Mesenchymal stem cell (in vitro differentiated cells and primary cell): Measurements from ENCODE around the gene ESD.

ENCODE experiments used
- DNase-seq: peaks from one replicate; pipeline ENCODE4 v3.0.0-alpha.2; 2013
- H2AFZ ChIP-seq: one replicate; pipeline ENCODE4 v1.6.1; 2013; ENCODE audit warnings: low read depth, mild to moderate bottlenecking, control low read depth, inconsistent platforms, low read length, moderate library complexity
- H2AK5ac ChIP-seq: 2 replicates; pipeline ENCODE4 v1.6.1; 2013; ENCODE audit warnings: low read length, moderate library complexity, mild to moderate bottlenecking, inconsistent platforms; ENCODE audit not compliant: severe bottlenecking
- H2BK120ac ChIP-seq: one replicate; pipeline ENCODE4 v1.6.1; 2013; ENCODE audit warnings: low read depth, mild to moderate bottlenecking, inconsistent platforms, low read length, moderate library complexity
- H2BK12ac ChIP-seq, 2 experiments: one replicate each; pipeline ENCODE4 v1.6.1; 2013; ENCODE audit warnings: inconsistent platforms in 2 of 2, low read length in 2 of 2, mild to moderate bottlenecking in 2 of 2, moderate library complexity in 2 of 2, control low read depth in 1 of 2
- H2BK15ac ChIP-seq: one replicate; pipeline ENCODE4 v1.6.1; 2013; ENCODE audit warnings: mild to moderate bottlenecking, low read depth, inconsistent platforms; ENCODE audit not compliant: poor library complexity, severe bottlenecking
- H2BK5ac ChIP-seq: 2 replicates; pipeline ENCODE4 v1.6.1; 2013; ENCODE audit warnings: low read depth, mild to moderate bottlenecking, low read length, control low read depth, inconsistent platforms; ENCODE audit not compliant: poor library complexity, severe bottlenecking
- H3K14ac ChIP-seq, 2 experiments: one replicate each; pipeline ENCODE4 v1.6.1; 2013; ENCODE audit warnings: inconsistent platforms in 2 of 2, low read length in 2 of 2, control low read depth in 1 of 2, mild to moderate bottlenecking in 1 of 2, moderate library complexity in 1 of 2
- H3K18ac ChIP-seq, 2 experiments: one replicate each; pipeline ENCODE4 v1.6.1; 2013; ENCODE audit warnings: inconsistent platforms in 2 of 2, low read length in 2 of 2, control low read depth in 1 of 2, low read depth in 1 of 2, mild to moderate bottlenecking in 1 of 2
- H3K23ac ChIP-seq, 2 experiments: one replicate each; pipeline ENCODE4 v1.6.1; 2013; ENCODE audit warnings: inconsistent platforms in 2 of 2, low read length in 2 of 2, mild to moderate bottlenecking in 2 of 2, moderate library complexity in 2 of 2, control low read depth in 1 of 2
- H3K27ac ChIP-seq: 2 replicates; pipeline ENCODE4 v1.5.1; 2013; ENCODE audit warnings: mild to moderate bottlenecking, moderate library complexity, low read length, control low read depth, inconsistent platforms; ENCODE audit not compliant: poor library complexity, severe bottlenecking
- H3K27me3 ChIP-seq, 2 experiments: 2 replicates each; pipeline versions ENCODE4 v1.6.1 to v1.7.0; 2013; ENCODE audit warnings: low read length in 2 of 2, mild to moderate bottlenecking in 2 of 2, moderate library complexity in 2 of 2, control low read depth in 1 of 2, inconsistent platforms in 1 of 2; ENCODE audit not compliant: control insufficient read depth in 1 of 2, insufficient read depth in 1 of 2
- H3K36me3 ChIP-seq, 2 experiments: 2 replicates each; pipeline versions ENCODE4 v1.6.1 to v1.7.0; 2013; ENCODE audit warnings: low read length in 2 of 2, control low read depth in 1 of 2, inconsistent platforms in 1 of 2, low read depth in 1 of 2, mild to moderate bottlenecking in 1 of 2; ENCODE audit not compliant: insufficient read depth in 2 of 2, control insufficient read depth in 1 of 2
- H3K4ac ChIP-seq, 2 experiments: one replicate each; pipeline ENCODE4 v1.6.1; 2013; ENCODE audit warnings: inconsistent platforms in 2 of 2, low read length in 2 of 2, mild to moderate bottlenecking in 2 of 2, moderate library complexity in 2 of 2, control low read depth in 1 of 2, low read depth in 1 of 2
- H3K4me1 ChIP-seq: 2 replicates; pipeline ENCODE4 v1.6.1; 2013; ENCODE audit warnings: low read depth, low read length, control low read depth; ENCODE audit not compliant: control insufficient read depth, insufficient read depth
- H3K4me2 ChIP-seq: 2 replicates; pipeline ENCODE4 v1.6.1; 2013; ENCODE audit warnings: low read length, mild to moderate bottlenecking, inconsistent platforms; ENCODE audit not compliant: poor library complexity, severe bottlenecking
- H3K4me3 ChIP-seq, 2 experiments: 2 replicates each; pipeline versions ENCODE4 v1.5.1 to v1.7.0; 2013; ENCODE audit warnings: low read length in 2 of 2, mild to moderate bottlenecking in 2 of 2, control low read depth in 1 of 2, low read depth in 1 of 2; ENCODE audit not compliant: insufficient read depth in 1 of 2
- H3K79me1 ChIP-seq: replicated peaks from 2 replicates; pipeline ENCODE4 v1.6.1; 2013; ENCODE audit warnings: mild to moderate bottlenecking, control low read depth, low read length, inconsistent platforms; ENCODE audit not compliant: poor library complexity, severe bottlenecking
- H3K9ac ChIP-seq: 2 replicates; pipeline ENCODE4 v1.7.0; 2013; ENCODE audit warnings: mild to moderate bottlenecking, low read length, moderate library complexity
- H3K9me3 ChIP-seq: 2 replicates; pipeline ENCODE4 v1.7.0; 2013; ENCODE audit warnings: mild to moderate bottlenecking, low read length; ENCODE audit not compliant: control insufficient read depth
- H4K8ac ChIP-seq: one replicate; pipeline ENCODE4 v1.6.1; 2013; ENCODE audit warnings: inconsistent platforms, mild to moderate bottlenecking, low read length, moderate library complexity
- H4K91ac ChIP-seq: one replicate; pipeline ENCODE4 v1.6.1; 2013; ENCODE audit warnings: mild to moderate bottlenecking, low read length, inconsistent platforms
- WGBS: methylation state at CpG from one replicate; pipeline ENCODE4 v1.1.7; 2013; ENCODE audit warnings: mixed read lengths; 5-methylcytosine and 5-hydroxymethylcytosine counted together

The ESD gene

DNA sequence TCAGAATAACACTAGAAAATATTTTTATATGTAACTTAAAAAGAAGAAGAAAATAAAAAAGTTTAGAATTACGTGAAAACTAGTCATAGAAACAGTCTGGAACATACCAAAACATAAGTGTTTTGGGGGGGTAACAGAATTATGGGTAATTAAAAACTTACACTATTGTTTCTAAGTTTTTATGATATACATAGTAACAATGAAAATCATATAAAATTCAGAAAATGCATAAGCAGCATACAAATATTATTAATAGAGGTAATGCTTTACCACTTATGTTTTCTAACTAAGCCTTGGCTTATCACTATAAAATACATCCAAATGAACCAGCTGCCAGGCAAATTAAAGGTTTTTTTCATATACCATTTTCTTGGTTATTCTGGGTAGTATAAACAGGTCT lies 14.9 kb downstream of the ESD start:
- H2AFZ ChIP-seq, result no peak overlapping the region
- no peak overlapping the region for H3K9ac ChIP-seq
- no peak overlapping the region for H2BK5ac ChIP-seq
- no peak overlapping the region for H4K8ac ChIP-seq
- DNase-seq, result no peak
- no peak overlapping the region for H3K18ac ChIP-seq
- H3K4me2 ChIP-seq, result no peak overlapping the region
- H3K14ac ChIP-seq, result no peak overlapping the region
- H3K4ac ChIP-seq, result no peak overlapping the region
- no peak overlapping the region for H3K27ac ChIP-seq
- H3K27me3 ChIP-seq, result no peaks in the 10 kb centered on the region
- H3K9me3 ChIP-seq, result no peaks in the 10 kb centered on the region
- no CpG with 5 or more reads among the region's 1 CpG for WGBS
- no peak overlapping the region for H2BK15ac ChIP-seq
- H4K91ac ChIP-seq, result no peak overlapping the region
- H2BK120ac ChIP-seq, result no peak overlapping the region
- H3K4me3 ChIP-seq, result no peak overlapping the region
- H3K79me1 ChIP-seq, result peaks cover 8% of the 10 kb centered on the region
- H2AK5ac ChIP-seq, result no peak overlapping the region
- H3K23ac ChIP-seq, result no peak overlapping the region
- H2BK12ac ChIP-seq, result no peak overlapping the region
- peaks cover 3 to 92% of the 10 kb centered on the region in 2 experiments for H3K36me3 ChIP-seq
- H3K4me1 ChIP-seq, result no peaks in the 10 kb centered on the region

DNA sequence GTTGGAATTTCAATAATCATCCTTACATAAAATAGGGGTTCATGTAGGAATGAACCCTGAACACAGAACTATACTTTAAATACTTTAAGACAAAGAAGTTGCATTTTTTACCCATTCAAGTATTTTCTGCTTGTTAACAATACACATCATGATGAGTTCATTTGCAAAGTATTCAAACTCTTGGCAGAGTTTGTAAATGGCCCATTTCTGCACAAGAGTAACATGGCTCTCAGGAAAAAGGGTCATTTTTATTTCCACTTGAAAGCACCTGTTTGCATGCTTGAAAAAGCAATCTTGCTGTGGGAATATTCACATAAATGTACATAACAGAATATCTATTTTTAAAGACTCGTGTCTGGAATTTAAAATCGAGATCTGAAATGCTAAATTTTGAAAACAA lies 18.1 kb downstream of the ESD start:
- Histone ChIP-seq H3K27ac (no peak overlapping the region), H4K8ac (no peak overlapping the region), H3K79me1 (peaks cover 11% of the 10 kb centered on the region), H2BK120ac (no peak overlapping the region), H2AFZ (no peak overlapping the region), H3K4me2 (no peak overlapping the region), H3K18ac (no peak overlapping the region), H3K4me1 (no peaks in the 10 kb centered on the region), H3K27me3 (no peaks in the 10 kb centered on the region), H2BK12ac (no peak overlapping the region), H4K91ac (no peak overlapping the region), H2BK15ac (no peak overlapping the region), H3K36me3 (peaks cover 3 to 91% of the 10 kb centered on the region in 2 experiments), H3K9ac (no peak overlapping the region), H2AK5ac (no peak overlapping the region), H3K4me3 (no peak overlapping the region), H2BK5ac (no peak overlapping the region), H3K23ac (no peak overlapping the region), H3K14ac (no peak overlapping the region), H3K4ac (no peak overlapping the region), H3K9me3 (no peaks in the 10 kb centered on the region)
- no peak for DNase-seq
- WGBS, result no CpG with 5 or more reads among the region's 2 CpGs

DNA sequence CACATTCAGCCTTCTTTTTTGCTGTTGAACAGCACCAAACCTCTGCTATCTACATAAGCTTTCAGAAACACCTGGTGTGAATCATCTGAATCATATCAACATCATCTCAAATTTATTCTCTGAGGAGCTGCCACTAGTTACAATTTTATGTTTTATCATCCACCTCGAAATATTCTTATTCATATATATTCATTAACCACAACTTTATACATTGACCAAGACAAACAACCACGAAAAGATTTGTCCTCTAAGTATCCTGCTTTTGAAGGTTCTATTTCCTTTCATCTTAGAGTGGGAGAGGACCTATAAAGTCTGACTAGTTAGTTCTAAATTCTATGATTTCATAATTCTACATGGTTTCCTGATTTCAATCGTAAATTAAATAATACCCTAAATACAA lies 18.9 kb downstream of the ESD start:
- Histone ChIP-seq H4K91ac (no peak overlapping the region), H3K9ac (no peak overlapping the region), H2AFZ (no peak overlapping the region), H3K18ac (no peak overlapping the region), H3K14ac (no peak overlapping the region), H3K4ac (no peak overlapping the region), H2BK120ac (no peak overlapping the region), H3K4me2 (no peak overlapping the region), H3K36me3 (peaks cover 3 to 91% of the 10 kb centered on the region in 2 experiments), H2BK15ac (no peak overlapping the region), H3K23ac (no peak overlapping the region), H3K4me3 (no peak overlapping the region), H2BK5ac (no peak overlapping the region), H3K27me3 (no peaks in the 10 kb centered on the region), H3K79me1 (peaks cover 11% of the 10 kb centered on the region), H3K27ac (no peak overlapping the region), H4K8ac (no peak overlapping the region), H2AK5ac (no peak overlapping the region), H3K9me3 (no peaks in the 10 kb centered on the region), H2BK12ac (no peak overlapping the region), H3K4me1 (no peaks in the 10 kb centered on the region)
- DNase-seq, result no peak
- 95% methylated on average over 2 of the region's 3 CpGs for WGBS

DNA sequence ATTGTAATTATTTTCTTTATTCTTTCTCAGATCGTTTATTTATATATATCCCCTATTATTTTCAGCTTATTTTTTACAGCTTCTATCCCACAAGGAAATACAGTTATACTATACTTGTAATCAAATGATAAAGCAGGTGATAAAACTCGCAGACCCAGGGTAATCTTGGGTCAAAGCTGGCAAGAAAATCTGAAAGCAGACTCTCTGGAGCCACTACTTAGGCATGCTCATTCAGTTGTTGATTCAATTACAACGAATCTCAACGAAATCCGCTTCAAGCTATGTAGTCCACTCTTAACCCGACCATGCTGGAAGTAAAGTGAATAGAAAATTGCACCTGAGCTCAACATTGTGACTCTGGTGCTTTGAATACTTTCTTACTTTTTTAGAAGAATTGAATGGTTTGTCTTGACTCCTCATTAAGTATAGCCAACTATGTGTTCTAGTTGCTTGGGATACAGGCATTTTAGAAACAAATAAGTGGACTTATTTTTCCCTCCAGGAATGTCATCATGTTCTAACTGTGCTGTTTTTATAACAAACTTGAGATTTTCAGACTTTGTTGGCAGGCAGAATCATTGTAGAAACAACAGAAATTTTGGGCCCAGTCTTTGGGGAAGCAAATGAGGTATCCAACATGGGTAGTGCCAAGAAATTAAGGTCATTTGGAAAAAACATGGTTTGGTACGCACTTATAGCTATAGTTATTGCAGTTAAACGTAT lies 21.4 kb downstream of the ESD start:
- H3K4me3 ChIP-seq, result no peak overlapping the region
- H3K27ac ChIP-seq, result no peak overlapping the region
- H2BK5ac ChIP-seq, result no peak overlapping the region
- no peak overlapping the region for H2BK15ac ChIP-seq
- no peak overlapping the region for H2BK12ac ChIP-seq
- no peak overlapping the region for H2AK5ac ChIP-seq
- H3K79me1 ChIP-seq, result peaks cover 5% of the 10 kb centered on the region
- no peaks in the 10 kb centered on the region for H3K4me1 ChIP-seq
- no peak overlapping the region for H3K18ac ChIP-seq
- DNase-seq, result no peak
- no peak overlapping the region for H2BK120ac ChIP-seq
- H3K27me3 ChIP-seq, result no peaks in the 10 kb centered on the region
- H2AFZ ChIP-seq, result no peak overlapping the region
- 95% methylated on average over 6 of the region's 8 CpGs for WGBS
- H3K23ac ChIP-seq, result no peak overlapping the region
- H4K91ac ChIP-seq, result no peak overlapping the region
- H3K4ac ChIP-seq, result no peak overlapping the region
- H3K36me3 ChIP-seq, result peaks cover 4 to 89% of the 10 kb centered on the region in 2 experiments
- H3K9me3 ChIP-seq, result no peaks in the 10 kb centered on the region
- no peak overlapping the region for H4K8ac ChIP-seq
- no peak overlapping the region for H3K14ac ChIP-seq
- H3K9ac ChIP-seq, result no peak overlapping the region
- H3K4me2 ChIP-seq, result no peak overlapping the region
